ENCODE results near the gene ERCC6. TPM values are rescaled to one million over a fixed set of nuclear protein-coding genes. Genes with fewer than 3 reads are reported as not detected.

Gene ERCC6
- total RNA-seq, 2 donors from 2014 or later: 22.5 to 27.8 TPM

DNA sequence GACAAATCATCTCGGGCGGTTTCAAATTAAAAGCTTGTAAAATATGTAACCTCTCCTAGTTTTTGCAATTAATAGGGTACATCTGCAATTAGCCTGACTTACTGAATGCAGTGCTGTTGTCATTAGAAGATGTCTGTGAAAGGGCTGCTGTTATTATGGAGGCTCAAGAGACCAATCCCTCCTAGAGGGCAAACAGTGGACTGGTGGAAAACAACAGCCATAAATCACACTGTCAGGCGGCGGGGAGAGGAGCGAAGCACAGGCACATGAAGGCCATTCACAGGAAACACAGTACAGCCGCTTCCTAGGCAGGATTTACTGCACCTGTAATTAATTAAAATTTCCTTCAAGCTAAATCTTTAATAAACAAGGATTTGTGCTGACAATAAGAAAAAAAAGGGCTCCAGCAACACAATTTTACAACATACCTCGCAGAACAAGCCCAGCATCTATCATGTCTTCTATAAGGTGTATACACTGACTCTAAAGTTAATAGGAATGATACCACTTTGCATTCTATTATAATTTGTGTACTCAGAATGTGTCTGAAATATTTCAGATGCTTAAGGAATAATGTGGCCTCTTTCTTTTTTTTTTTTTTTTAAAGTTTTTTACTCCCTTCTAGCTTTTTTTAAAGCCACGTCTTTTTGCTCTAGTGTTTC is 50.7 kb downstream of the ERCC6 start:
- no peaks in the 10 kb centered on the region for H3K9me3 Mint-ChIP-seq
- H3K27me3 Mint-ChIP-seq: no peaks in the 10 kb centered on the region
- no peak overlapping the region for H3K27ac Mint-ChIP-seq
- ATAC-seq (no peak), DNase-seq (ENCODE audit: low spot score) (no peak)
- peaks cover 4% of the 10 kb centered on the region for H3K36me3 Mint-ChIP-seq
- H3K4me1 Mint-ChIP-seq (ENCODE audit: low read depth in 2 of 2): peaks cover 20 to 26% of the 10 kb centered on the region in 2 donors
- H3K4me3 Mint-ChIP-seq: no peak overlapping the region

DNA sequence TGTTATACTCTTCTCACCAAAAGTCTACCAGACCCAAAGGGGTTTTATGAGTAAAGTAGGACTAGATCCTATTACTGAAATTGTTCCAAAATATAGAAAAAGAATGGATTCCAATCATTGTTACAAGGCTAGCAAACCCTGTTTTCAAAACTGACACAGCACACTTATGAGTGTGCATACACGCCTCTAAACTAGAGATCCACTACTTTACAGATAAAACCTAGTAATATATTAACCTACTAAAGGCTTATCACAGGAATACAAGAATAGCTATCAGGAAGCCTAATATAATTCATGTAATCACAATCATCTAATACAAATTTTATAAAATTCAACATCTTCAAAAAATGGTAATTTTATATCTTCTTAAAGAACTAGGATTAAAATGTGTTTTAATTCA is 52.2 kb downstream of the ERCC6 start:
- H3K27me3 Mint-ChIP-seq: no peaks in the 10 kb centered on the region
- H3K9me3 Mint-ChIP-seq: no peaks in the 10 kb centered on the region
- H3K4me3 Mint-ChIP-seq: no peak overlapping the region
- DNase-seq (ENCODE audit: low spot score) (no peak), ATAC-seq (no peak)
- peaks cover 4% of the 10 kb centered on the region for H3K36me3 Mint-ChIP-seq
- no peak overlapping the region for H3K27ac Mint-ChIP-seq
- H3K4me1 Mint-ChIP-seq (ENCODE audit: low read depth in 2 of 2): peaks cover 7 to 13% of the 10 kb centered on the region in 2 donors

DNA sequence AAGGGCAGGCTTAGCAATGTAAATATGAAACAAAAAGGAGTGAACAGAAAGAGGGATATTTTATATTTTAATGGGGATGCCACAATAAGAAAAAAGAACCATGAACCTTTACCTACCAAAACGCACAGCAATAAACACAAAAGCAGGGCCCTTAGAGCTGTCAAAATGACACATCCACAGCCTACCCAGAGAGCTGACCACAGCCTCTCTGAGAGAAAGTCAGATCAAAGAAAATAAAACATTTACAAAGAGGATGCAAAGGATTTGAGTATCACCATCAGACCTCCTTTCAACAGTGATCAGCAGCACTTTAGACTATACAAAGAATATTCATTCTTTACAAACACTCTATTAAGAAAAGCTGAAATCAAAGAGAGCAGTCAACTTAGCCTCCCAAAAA is 52.9 kb downstream of the ERCC6 start:
- Mint-ChIP-seq H3K27me3 (no peaks in the 10 kb centered on the region), H3K4me3 (no peak overlapping the region), H3K9me3 (no peaks in the 10 kb centered on the region), H3K36me3 (peaks cover 4% of the 10 kb centered on the region), H3K27ac (peak overlapping the region in 1 of 2 donors; percentile 2), H3K4me1 (ENCODE audit: low read depth in 2 of 2) (peaks cover 7 to 13% of the 10 kb centered on the region in 2 donors)
- DNase-seq (ENCODE audit: low spot score) (no peak), ATAC-seq (no peak)

DNA sequence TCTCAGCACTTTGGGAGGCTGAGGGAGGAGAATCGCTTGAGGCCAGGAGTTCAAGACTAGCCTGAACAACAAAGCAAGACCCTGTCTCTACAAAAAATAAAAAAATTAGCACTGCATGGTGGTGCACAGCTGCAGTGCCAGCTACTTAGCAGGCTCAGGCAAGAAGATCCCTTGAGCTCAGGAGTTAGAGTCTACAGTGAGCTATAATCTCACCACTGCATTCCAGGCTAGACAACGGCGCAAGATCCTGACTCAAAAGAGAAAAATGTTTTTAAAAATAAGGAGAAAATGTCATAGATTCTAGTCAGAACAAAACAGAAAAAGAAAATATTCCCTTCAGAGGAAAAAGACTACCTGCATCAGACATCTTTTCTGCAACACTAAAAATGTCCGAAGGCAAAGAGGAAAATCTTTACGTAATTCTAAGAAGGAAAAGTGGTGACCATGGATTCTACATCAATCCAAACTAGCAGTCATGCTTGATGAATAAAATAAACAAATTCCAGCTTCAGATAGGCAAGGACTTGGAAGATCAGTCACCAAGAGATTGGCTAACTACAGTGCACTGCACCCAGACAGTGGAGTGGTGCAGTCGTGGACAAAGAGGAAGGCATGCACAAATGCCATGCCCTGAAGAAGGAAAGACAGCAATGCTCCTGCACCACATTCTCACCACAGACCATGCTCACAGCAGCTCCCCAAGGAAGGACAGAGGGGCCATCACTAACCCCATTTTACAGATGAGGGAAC is 54.3 kb downstream of the ERCC6 start:
- H3K27me3 Mint-ChIP-seq: no peaks in the 10 kb centered on the region
- DNase-seq (ENCODE audit: low spot score) (no peak), ATAC-seq (no peak)
- H3K36me3 Mint-ChIP-seq: peaks cover 9% of the 10 kb centered on the region
- H3K4me3 Mint-ChIP-seq: no peak overlapping the region
- no peak overlapping the region for H3K27ac Mint-ChIP-seq
- peaks cover 7 to 13% of the 10 kb centered on the region in 2 donors for H3K4me1 Mint-ChIP-seq (ENCODE audit: low read depth in 2 of 2)
- H3K9me3 Mint-ChIP-seq: no peaks in the 10 kb centered on the region

DNA sequence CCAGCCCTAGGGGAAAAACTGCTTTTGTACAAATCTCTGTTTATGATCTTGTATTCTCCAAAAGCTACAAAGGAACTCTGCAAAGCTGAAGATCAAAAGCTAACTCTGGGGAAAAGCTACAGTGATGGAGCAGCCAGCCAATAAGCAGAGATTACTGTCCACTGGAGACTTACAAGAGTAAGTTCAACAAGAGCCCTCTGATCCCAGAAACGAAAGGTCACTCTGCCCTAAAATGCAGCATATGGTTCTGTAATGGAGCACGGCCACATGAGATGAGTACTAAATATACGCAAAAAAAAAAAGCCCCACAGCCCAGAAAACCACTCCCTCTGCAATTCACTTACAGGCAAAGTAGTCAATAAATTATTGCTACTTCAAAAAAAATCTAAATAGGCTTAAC is 60.1 kb downstream of the ERCC6 start:
- H3K36me3 Mint-ChIP-seq: peaks cover 21% of the 10 kb centered on the region
- no peak overlapping the region for H3K4me3 Mint-ChIP-seq
- no peaks in the 10 kb centered on the region for H3K27me3 Mint-ChIP-seq
- ATAC-seq (no peak), DNase-seq (ENCODE audit: low spot score) (no peak)
- H3K9me3 Mint-ChIP-seq: no peaks in the 10 kb centered on the region
- H3K27ac Mint-ChIP-seq: no peak overlapping the region
- no peaks in the 10 kb centered on the region for H3K4me1 Mint-ChIP-seq (ENCODE audit: low read depth in 2 of 2)

DNA sequence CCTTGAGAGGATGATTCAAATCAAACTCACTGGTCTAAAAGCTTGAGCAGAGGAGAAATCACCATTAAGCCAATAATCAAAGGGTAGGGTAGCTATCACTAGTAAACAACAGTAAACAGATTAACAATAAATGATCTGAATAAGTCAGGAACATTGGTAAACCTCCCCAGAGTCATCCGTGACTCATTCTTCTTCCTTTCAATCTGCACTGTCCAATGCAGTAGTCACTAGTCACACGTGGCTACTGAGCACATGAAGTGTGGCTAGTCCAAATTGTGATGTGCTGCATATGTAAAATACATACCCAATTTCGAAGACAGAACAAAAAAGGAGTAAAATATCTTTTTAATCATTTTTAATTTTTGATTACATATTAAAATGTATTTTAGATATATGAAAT is 64.0 kb downstream of the ERCC6 start:
- Mint-ChIP-seq H3K27me3 (no peaks in the 10 kb centered on the region), H3K4me1 (ENCODE audit: low read depth in 2 of 2) (no peaks in the 10 kb centered on the region), H3K36me3 (peaks cover 38% of the 10 kb centered on the region), H3K9me3 (no peaks in the 10 kb centered on the region), H3K4me3 (no peak overlapping the region), H3K27ac (no peak overlapping the region)
- ATAC-seq (no peak), DNase-seq (ENCODE audit: low spot score) (no peak)

DNA sequence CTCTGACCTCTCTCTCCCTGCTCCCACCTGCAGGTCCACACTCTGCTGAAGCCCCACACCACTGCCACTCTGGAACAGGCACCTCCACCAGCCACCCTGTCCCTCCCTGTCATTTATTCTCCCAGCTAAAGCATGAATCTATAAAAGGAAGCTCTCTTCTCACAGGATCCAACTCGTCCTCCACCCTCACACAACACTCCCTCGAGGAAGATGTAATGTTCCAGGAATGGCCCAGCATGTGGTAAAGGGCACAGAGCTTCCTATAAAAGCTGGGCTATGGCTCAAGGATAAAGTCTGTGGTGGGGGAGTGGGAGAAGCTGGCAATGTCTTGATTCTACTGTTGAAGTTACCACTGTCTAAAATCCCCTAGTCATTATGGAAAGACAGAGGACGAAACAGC is 67.4 kb downstream of the ERCC6 start:
- H3K27ac Mint-ChIP-seq: no peak overlapping the region
- no peaks in the 10 kb centered on the region for H3K4me1 Mint-ChIP-seq (ENCODE audit: low read depth in 2 of 2)
- H3K27me3 Mint-ChIP-seq: no peaks in the 10 kb centered on the region
- DNase-seq (ENCODE audit: low spot score) (no peak), ATAC-seq (no peak)
- no peaks in the 10 kb centered on the region for H3K9me3 Mint-ChIP-seq
- H3K36me3 Mint-ChIP-seq: peaks cover 33% of the 10 kb centered on the region
- H3K4me3 Mint-ChIP-seq: no peak overlapping the region

DNA sequence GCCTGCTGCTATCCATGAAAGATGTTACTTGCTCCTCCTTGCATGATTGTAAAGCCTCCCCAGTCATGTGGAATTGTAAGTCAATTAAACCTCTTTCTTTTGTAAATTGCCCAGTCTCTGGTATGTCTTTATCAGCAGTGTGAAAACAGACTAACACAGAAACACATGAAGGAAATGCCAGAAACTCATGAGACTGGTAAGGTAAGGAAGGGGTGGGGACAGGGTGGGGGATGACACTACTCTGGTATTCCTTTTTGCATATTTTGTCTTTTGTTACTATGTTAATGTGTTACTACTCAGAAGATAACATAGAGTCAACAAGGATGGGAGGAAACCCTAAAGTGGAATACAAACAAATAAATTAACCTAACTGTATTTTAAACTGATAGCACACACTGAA is 73.2 kb downstream of the ERCC6 start:
- DNase-seq (ENCODE audit: low spot score): no peak
- H3K4me3 Mint-ChIP-seq: no peak overlapping the region
- H3K4me1 Mint-ChIP-seq (ENCODE audit: low read depth in 2 of 2): no peaks in the 10 kb centered on the region
- no peaks in the 10 kb centered on the region for H3K27me3 Mint-ChIP-seq
- peaks cover 31% of the 10 kb centered on the region for H3K36me3 Mint-ChIP-seq
- no peak overlapping the region for H3K27ac Mint-ChIP-seq
- ATAC-seq: no peak
- H3K9me3 Mint-ChIP-seq: peaks cover 5% of the 10 kb centered on the region

Other genes starting within 250 kb of the ERCC6 start
- not detected for gene C10orf71, start 240.0 kb downstream of the ERCC6 start, total RNA-seq
- not detected for gene DRGX, start 143.0 kb downstream of the ERCC6 start, total RNA-seq
- gene SLC18A3, start 71.2 kb upstream of the ERCC6 start, total RNA-seq: not detected
- gene CHAT, start 74.9 kb upstream of the ERCC6 start, total RNA-seq: not detected
- gene C10orf53, start 140.5 kb upstream of the ERCC6 start, total RNA-seq: not detected
- gene OGDHL, start 223.2 kb upstream of the ERCC6 start, total RNA-seq: not detected

Measured in natural killer cell treated with Interleukin-12 subunit alpha and Interleukin-12 subunit beta and Interleukin-15 and Interleukin-18, amount 100 ng/mL, for 72 hours (primary cell).